ENCODE measurements around the gene DPM3. TPM values are rescaled to one million over a fixed set of nuclear protein-coding genes. Genes with fewer than 3 reads are reported as not detected.
A peak's percentile ranks its signal among the peaks of the same experiment; 100 is the strongest.

The DPM3 gene
- total RNA-seq, 1 experiment from 2014 or later = 73.5 TPM

DNA sequence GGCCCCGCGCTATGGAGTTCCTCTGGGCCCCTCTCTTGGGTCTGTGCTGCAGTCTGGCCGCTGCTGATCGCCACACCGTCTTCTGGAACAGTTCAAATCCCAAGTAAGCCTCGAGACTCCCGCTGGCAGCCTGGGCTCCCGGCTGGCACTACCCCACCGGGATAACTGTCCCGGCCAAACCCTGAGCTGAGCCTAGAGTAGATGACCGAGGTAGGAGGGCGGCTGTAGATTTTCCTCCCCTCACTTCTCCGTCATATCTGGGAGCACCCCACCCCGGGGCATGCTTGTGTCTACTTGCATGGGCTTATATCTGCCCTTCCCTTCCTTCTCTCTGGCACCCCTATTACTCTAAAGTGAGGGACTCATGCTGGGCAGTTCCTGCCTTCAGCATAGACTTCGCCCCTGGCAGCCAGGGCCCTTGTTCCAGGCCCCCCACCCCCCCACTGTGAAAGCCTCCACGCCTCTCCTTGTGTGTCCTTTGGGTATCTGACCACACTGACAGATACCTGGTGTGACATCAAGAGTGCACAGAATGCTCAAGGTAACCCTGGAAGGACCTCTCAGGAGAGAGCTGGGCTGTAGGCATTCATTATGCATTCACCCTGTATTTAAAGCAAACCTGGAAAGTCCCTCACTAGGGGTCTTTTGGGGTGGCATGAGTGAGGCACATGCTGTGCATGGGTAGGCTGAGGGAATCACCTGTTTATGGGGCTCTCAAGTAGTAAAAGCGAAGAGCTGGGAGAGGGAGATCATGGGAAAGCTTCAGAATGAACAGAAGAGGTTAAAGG is 12.2 kb downstream of the DPM3 start:
- H3K4me1 Mint-ChIP-seq = peaks cover 55% of the 10 kb centered on the region
- H3K27ac Mint-ChIP-seq = no peak overlapping the region
- peak overlapping the region; percentile 90 for H3K4me3 Mint-ChIP-seq
- ATAC-seq (no peak), DNase-seq (ENCODE audit: low spot score) (no peak)
- POLR2A ChIA-PET = interaction anchor here (0.8 to 2.1 kb wide), 4 partner anchors 37 to 46 kb away, joined by 3 to 9 read pairs (median 3); partner anchors contain the start of gene KRTCAP2
- H3K27me3 Mint-ChIP-seq (ENCODE audit: low read depth) = peaks cover 55% of the 10 kb centered on the region
- CTCF ChIA-PET = interaction anchor here (0.6 to 12.9 kb wide), 17 partner anchors 11 to 111 kb away, joined by 3 to 164 read pairs (median 5); partner anchors contain the start of genes EFNA3, EFNA4, KRTCAP2 and TRIM46
- TF ChIP-seq, protein P1, sequence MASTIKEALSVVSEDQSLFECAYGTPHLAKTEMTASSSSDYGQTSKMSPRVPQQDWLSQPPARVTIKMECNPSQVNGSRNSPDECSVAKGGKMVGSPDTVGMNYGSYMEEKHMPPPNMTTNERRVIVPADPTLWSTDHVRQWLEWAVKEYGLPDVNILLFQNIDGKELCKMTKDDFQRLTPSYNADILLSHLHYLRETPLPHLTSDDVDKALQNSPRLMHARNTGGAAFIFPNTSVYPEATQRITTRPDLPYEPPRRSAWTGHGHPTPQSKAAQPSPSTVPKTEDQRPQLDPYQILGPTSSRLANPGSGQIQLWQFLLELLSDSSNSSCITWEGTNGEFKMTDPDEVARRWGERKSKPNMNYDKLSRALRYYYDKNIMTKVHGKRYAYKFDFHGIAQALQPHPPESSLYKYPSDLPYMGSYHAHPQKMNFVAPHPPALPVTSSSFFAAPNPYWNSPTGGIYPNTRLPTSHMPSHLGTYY (CRISPR knock-in tag; IDR thresholded peaks at IDR 0.05) = no peak
- no peak for TF ChIP-seq FOXJ3 (CRISPR knock-in tag; IDR thresholded peaks at IDR 0.05; ENCODE audit: borderline replicate concordance)
- TF ChIP-seq ZNF138 (CRISPR knock-in tag; conservative IDR thresholded peaks at IDR 0.05) = no peak
- no peak for TF ChIP-seq FOXP1 (CRISPR knock-in tag; IDR thresholded peaks at IDR 0.05; ENCODE audit: borderline replicate concordance)
- TF ChIP-seq, protein P2, sequence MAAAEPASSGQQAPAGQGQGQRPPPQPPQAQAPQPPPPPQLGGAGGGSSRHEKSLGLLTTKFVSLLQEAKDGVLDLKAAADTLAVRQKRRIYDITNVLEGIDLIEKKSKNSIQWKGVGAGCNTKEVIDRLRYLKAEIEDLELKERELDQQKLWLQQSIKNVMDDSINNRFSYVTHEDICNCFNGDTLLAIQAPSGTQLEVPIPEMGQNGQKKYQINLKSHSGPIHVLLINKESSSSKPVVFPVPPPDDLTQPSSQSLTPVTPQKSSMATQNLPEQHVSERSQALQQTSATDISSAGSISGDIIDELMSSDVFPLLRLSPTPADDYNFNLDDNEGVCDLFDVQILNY (CRISPR knock-in tag; IDR thresholded peaks at IDR 0.05) = no peak
- TF ChIP-seq, protein P3, sequence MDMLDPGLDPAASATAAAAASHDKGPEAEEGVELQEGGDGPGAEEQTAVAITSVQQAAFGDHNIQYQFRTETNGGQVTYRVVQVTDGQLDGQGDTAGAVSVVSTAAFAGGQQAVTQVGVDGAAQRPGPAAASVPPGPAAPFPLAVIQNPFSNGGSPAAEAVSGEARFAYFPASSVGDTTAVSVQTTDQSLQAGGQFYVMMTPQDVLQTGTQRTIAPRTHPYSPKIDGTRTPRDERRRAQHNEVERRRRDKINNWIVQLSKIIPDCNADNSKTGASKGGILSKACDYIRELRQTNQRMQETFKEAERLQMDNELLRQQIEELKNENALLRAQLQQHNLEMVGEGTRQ (CRISPR knock-in tag; IDR thresholded peaks at IDR 0.05) = no peak
- no peaks in the 10 kb centered on the region for H3K9me3 Mint-ChIP-seq
- peaks cover 11% of the 10 kb centered on the region for H3K36me3 Mint-ChIP-seq

DNA sequence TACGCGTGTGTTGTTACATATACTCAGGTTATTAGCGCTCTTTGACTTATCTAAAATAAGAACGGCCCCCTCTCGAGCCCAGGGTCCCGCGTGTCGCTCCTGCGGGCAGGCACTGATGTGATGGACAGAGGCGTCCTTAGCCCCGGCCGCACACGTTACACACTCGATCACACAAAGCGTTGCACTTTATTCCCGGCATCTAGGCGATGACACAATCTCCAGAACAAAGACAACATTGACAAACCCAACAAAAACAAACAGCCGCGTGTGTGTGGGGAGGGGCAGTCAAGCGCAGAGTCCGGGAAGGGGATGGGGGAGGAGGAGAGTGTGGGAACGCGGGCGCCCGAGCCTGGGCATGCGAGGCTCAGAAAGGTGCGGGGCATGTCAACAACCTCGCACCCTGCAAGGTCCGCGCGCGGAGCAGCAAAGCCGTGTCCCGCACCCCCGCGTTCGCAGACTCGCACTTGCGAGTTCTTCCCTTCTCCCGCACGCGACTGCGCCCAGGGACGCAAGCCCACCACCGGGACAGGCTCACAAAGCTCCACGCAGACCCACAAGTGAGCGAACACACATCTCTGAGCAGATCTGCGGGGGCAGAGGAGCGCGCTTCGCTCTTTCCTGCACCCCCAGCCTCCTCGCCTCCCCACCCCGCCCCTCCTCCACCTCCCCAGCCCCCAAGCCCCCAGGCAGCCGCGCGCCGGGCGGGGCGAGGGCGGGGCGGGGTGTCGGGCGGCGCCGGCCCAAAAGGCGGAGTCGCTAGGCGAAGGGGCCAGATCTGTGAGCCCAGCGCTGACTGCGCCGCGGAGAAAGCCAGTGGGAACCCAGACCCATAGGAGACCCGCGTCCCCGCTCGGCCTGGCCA is 13.0 kb downstream of the DPM3 start, which contains the start of gene EFNA1:
TSS of gene EFNA1 (plus strand) at position 772 of the 862 bp plus-strand sequence. CDS start 102 bp downstream, outside the sequence.
- peak; percentile 24 for ATAC-seq
- Mint-ChIP-seq H3K27me3 (ENCODE audit: low read depth) (peaks cover 55% of the 10 kb centered on the region), H3K36me3 (peaks cover 9% of the 10 kb centered on the region), H3K27ac (no peak within 1 kb of the TSS; the same call in 1 of the 2 replicates), H3K4me1 (peaks cover 55% of the 10 kb centered on the region), H3K4me3 (peak within 1 kb of the TSS; percentile 90), H3K9me3 (no peaks in the 10 kb centered on the region)
- DNase-seq (ENCODE audit: low spot score) = peak; percentile 61
- ChIA-PET CTCF (interaction anchor here (1.0 to 12.9 kb wide), 5 partner anchors 37 to 64 kb away, joined by 3 to 164 read pairs (median 40); partner anchors contain the start of genes EFNA4, KRTCAP2 and TRIM46), POLR2A (interaction anchor here (1.0 kb wide), 1 partner anchor 29 kb away, joined by 5 read pairs; no protein-coding TSS in a partner anchor)
- TF ChIP-seq, protein P4, sequence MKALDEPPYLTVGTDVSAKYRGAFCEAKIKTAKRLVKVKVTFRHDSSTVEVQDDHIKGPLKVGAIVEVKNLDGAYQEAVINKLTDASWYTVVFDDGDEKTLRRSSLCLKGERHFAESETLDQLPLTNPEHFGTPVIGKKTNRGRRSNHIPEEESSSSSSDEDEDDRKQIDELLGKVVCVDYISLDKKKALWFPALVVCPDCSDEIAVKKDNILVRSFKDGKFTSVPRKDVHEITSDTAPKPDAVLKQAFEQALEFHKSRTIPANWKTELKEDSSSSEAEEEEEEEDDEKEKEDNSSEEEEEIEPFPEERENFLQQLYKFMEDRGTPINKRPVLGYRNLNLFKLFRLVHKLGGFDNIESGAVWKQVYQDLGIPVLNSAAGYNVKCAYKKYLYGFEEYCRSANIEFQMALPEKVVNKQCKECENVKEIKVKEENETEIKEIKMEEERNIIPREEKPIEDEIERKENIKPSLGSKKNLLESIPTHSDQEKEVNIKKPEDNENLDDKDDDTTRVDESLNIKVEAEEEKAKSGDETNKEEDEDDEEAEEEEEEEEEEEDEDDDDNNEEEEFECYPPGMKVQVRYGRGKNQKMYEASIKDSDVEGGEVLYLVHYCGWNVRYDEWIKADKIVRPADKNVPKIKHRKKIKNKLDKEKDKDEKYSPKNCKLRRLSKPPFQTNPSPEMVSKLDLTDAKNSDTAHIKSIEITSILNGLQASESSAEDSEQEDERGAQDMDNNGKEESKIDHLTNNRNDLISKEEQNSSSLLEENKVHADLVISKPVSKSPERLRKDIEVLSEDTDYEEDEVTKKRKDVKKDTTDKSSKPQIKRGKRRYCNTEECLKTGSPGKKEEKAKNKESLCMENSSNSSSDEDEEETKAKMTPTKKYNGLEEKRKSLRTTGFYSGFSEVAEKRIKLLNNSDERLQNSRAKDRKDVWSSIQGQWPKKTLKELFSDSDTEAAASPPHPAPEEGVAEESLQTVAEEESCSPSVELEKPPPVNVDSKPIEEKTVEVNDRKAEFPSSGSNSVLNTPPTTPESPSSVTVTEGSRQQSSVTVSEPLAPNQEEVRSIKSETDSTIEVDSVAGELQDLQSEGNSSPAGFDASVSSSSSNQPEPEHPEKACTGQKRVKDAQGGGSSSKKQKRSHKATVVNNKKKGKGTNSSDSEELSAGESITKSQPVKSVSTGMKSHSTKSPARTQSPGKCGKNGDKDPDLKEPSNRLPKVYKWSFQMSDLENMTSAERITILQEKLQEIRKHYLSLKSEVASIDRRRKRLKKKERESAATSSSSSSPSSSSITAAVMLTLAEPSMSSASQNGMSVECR (CRISPR knock-in tag; IDR thresholded peaks at IDR 0.05; ENCODE audit: borderline replicate concordance) = no peak; the same call in 1 of the 2 replicates
- TF ChIP-seq GABPB1 (CRISPR knock-in tag; IDR thresholded peaks at IDR 0.05) (peak; percentile 79), FOXK1 (CRISPR knock-in tag; IDR thresholded peaks at IDR 0.05) (peak; percentile 58; the same call in 1 of the 2 replicates), MXD4 (CRISPR knock-in tag; IDR thresholded peaks at IDR 0.05; ENCODE audit: borderline replicate concordance) (no peak)
- TF ChIP-seq, protein P5, sequence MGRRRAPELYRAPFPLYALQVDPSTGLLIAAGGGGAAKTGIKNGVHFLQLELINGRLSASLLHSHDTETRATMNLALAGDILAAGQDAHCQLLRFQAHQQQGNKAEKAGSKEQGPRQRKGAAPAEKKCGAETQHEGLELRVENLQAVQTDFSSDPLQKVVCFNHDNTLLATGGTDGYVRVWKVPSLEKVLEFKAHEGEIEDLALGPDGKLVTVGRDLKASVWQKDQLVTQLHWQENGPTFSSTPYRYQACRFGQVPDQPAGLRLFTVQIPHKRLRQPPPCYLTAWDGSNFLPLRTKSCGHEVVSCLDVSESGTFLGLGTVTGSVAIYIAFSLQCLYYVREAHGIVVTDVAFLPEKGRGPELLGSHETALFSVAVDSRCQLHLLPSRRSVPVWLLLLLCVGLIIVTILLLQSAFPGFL (CRISPR knock-in tag; IDR thresholded peaks at IDR 0.05; ENCODE audit: borderline replicate concordance) = no peak
- TF ChIP-seq, protein P6, sequence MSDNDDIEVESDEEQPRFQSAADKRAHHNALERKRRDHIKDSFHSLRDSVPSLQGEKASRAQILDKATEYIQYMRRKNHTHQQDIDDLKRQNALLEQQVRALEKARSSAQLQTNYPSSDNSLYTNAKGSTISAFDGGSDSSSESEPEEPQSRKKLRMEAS (CRISPR knock-in tag; IDR thresholded peaks at IDR 0.05) = peak; percentile 53; the same call in 1 of the 2 replicates
- TF ChIP-seq, protein P7, sequence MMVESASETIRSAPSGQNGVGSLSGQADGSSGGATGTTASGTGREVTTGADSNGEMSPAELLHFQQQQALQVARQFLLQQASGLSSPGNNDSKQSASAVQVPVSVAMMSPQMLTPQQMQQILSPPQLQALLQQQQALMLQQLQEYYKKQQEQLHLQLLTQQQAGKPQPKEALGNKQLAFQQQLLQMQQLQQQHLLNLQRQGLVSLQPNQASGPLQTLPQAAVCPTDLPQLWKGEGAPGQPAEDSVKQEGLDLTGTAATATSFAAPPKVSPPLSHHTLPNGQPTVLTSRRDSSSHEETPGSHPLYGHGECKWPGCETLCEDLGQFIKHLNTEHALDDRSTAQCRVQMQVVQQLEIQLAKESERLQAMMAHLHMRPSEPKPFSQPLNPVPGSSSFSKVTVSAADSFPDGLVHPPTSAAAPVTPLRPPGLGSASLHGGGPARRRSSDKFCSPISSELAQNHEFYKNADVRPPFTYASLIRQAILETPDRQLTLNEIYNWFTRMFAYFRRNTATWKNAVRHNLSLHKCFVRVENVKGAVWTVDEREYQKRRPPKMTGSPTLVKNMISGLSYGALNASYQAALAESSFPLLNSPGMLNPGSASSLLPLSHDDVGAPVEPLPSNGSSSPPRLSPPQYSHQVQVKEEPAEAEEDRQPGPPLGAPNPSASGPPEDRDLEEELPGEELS (CRISPR knock-in tag; IDR thresholded peaks at IDR 0.05) = peak; percentile 27; the same call in 1 of the 2 replicates
- TF ChIP-seq, protein P8, sequence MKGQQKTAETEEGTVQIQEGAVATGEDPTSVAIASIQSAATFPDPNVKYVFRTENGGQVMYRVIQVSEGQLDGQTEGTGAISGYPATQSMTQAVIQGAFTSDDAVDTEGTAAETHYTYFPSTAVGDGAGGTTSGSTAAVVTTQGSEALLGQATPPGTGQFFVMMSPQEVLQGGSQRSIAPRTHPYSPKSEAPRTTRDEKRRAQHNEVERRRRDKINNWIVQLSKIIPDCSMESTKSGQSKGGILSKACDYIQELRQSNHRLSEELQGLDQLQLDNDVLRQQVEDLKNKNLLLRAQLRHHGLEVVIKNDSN (CRISPR knock-in tag; IDR thresholded peaks at IDR 0.05) = no peak

Data from WTC11 (cell line).